NCI-H128 (cell line): ENCODE measurements around the gene MTARC2.
A peak's percentile ranks its signal among the peaks of the same experiment; 100 is the strongest.

ENCODE experiments used
- DNase-seq: peaks from one replicate; lab custom pipeline; 2025; ENCODE audit not compliant: unreplicated experiment; lab: John Stamatoyannopoulos, UW

MTARC2 gene

GRCh38 chr1:220767312-220768125 lies 19.4 kb downstream of the MTARC2 start:
- DNase-seq, result no peak

- DNase-seq, result no peak
These were observed 20.0 kb downstream of the MTARC2 start for GRCh38 chr1:220768126-220768601.

- no peak for DNase-seq
These were observed 21.1 kb downstream of the MTARC2 start for GRCh38 chr1:220769205-220769604.

GRCh38 chr1:220770245-220770913 lies 22.3 kb downstream of the MTARC2 start:
- DNase-seq, result no peak

GRCh38 chr1:220772846-220773245 lies 24.7 kb downstream of the MTARC2 start:
- no peak for DNase-seq

GRCh38 chr1:220775240-220775853 lies 27.2 kb downstream of the MTARC2 start:
- no peak for DNase-seq

GRCh38 chr1:220776254-220776653 lies 28.1 kb downstream of the MTARC2 start:
- no peak for DNase-seq

- DNase-seq, result peak; percentile 51
These were observed 28.7 kb downstream of the MTARC2 start for GRCh38 chr1:220776720-220777326.

GRCh38 chr1:220783453-220783852 lies 35.3 kb downstream of the MTARC2 start:
- DNase-seq, result no peak

GRCh38 chr1:220784751-220785150 lies 36.6 kb downstream of the MTARC2 start:
- DNase-seq, result no peak

GRCh38 chr1:220785166-220786056 lies 37.3 kb downstream of the MTARC2 start:
- DNase-seq, result no peak

- no peak for DNase-seq
These were observed 37.9 kb downstream of the MTARC2 start for GRCh38 chr1:220786057-220786336.

- peak; percentile 59 for DNase-seq
These were observed 38.4 kb downstream of the MTARC2 start, which contains the start of gene MTARC1 for GRCh38 chr1:220786337-220787068. Gene MTARC1, plus strand, starts transcription at chr1:220786913. Its CDS starts 32 bp downstream, at chr1:220786945.

GRCh38 chr1:220787069-220787619 lies 39.0 kb downstream of the MTARC2 start:
- peak; percentile 54 for DNase-seq

- DNase-seq, result no peak
These were observed 40.8 kb downstream of the MTARC2 start for GRCh38 chr1:220788900-220789299.

- no peak for DNase-seq
These were observed 41.5 kb downstream of the MTARC2 start for GRCh38 chr1:220789532-220790147.

GRCh38 chr1:220791285-220791684 lies 43.2 kb downstream of the MTARC2 start:
- DNase-seq, result no peak

GRCh38 chr1:220791956-220792355 lies 43.8 kb downstream of the MTARC2 start:
- DNase-seq, result no peak

- no peak for DNase-seq
These were observed 48.4 kb downstream of the MTARC2 start for GRCh38 chr1:220796530-220796929.
